Measurements from ENCODE around the gene BIK. TPM values are rescaled to one million over a fixed set of nuclear protein-coding genes. Genes with fewer than 3 reads are reported as not detected.

The BIK gene
- polyA plus RNA-seq, 1 of the 3 experiments (the other 2 are of a cell fraction) = 0.66 TPM

- Histone ChIP-seq H3K79me2 (ENCODE audit: insufficient read depth) (no peaks in the 10 kb centered on the region), H3K27me3 (ENCODE audit: insufficient read depth) (no peaks in the 10 kb centered on the region), H3K27ac (ENCODE audit: low read depth in 2 of 2, low read length in 1 of 2) (no peak overlapping the region), H3K9me2 (no peaks in the 10 kb centered on the region), H3K4me2 (no peak overlapping the region), H3K36me3 (replicated peaks in 1 of 2; ENCODE audit: control insufficient read depth in 1 of 2, insufficient read depth in 2 of 2, low read length in 1 of 2) (no peaks in the 10 kb centered on the region), H3F3A (replicated peaks; ENCODE audit: insufficient read depth) (no peaks in the 10 kb centered on the region), H2AFZ (ENCODE audit: low read depth) (no peak overlapping the region), H3K4me1 (ENCODE audit: control insufficient read depth in 1 of 2, insufficient read depth in 2 of 2, low read depth in 1 of 2, low read length in 1 of 2) (no peaks in the 10 kb centered on the region; a peak in 1 of 4 replicates), H3K9ac (no peak overlapping the region), H4K20me1 (ENCODE audit: insufficient read depth) (no peaks in the 10 kb centered on the region), H3K9me3 (no peaks in the 10 kb centered on the region), H3K4me3 (ENCODE audit: low read depth in 2 of 2, low read length in 1 of 2) (no peak overlapping the region)
- 97% methylated on average over 9 of the region's 19 CpGs for WGBS (ENCODE audit: low lambda C conversion rate)
- ChIA-PET CTCF (no interaction called here), POLR2A (interaction anchor here (1.7 kb wide), 1 partner anchor 13 kb away, joined by 3 read pairs; no protein-coding TSS in a partner anchor)
- TF ChIP-seq USF1 (IDR thresholded peaks at IDR 0.05; ENCODE audit: borderline replicate concordance, low read depth) (no peak), REST (IDR thresholded peaks at IDR 0.05; ENCODE audit: low read depth, low read length) (no peak), ZBTB33 (IDR thresholded peaks at IDR 0.05; ENCODE audit: borderline replicate concordance, low read depth) (no peak), RFX5 (IDR thresholded peaks at IDR 0.05; ENCODE audit: low read length) (no peak), RCOR1 (IDR thresholded peaks at IDR 0.05; ENCODE audit: low read length) (no peak), FOSL2 (IDR thresholded peaks at IDR 0.05; ENCODE audit: borderline replicate concordance, low read depth) (no peak), RXRA (IDR thresholded peaks at IDR 0.05; ENCODE audit: borderline replicate concordance, low read depth) (no peak), FOXJ3 (CRISPR knock-in tag; IDR thresholded peaks at IDR 0.05) (no peak), EZH2phosphoT487 (IDR thresholded peaks at IDR 0.05; ENCODE audit: borderline replicate concordance, low read depth) (no peak), NFIC (IDR thresholded peaks at IDR 0.05; ENCODE audit: borderline replicate concordance) (no peak), YY1 (IDR thresholded peaks at IDR 0.05; ENCODE audit: low read depth) (no peak), MXI1 (IDR thresholded peaks at IDR 0.05; ENCODE audit: low read depth, low read length) (no peak), ELF1 (IDR thresholded peaks at IDR 0.05) (no peak), IRF3 (IDR thresholded peaks at IDR 0.05; ENCODE audit: low read depth, low read length) (no peak), MEF2A (IDR thresholded peaks at IDR 0.05; ENCODE audit: borderline replicate concordance, low read depth) (no peak), TAF1 (IDR thresholded peaks at IDR 0.05; ENCODE audit: borderline replicate concordance, low read depth, low read length) (no peak), JUND (IDR thresholded peaks at IDR 0.05) (no peak), GABPA (IDR thresholded peaks at IDR 0.05; ENCODE audit: low read depth) (no peak)
- DNase-seq = no peak
Observed at GRCh38 chr22:43167001-43167589, 56.5 kb downstream of the BIK start.
